GM12878 (cell line): ENCODE data around the gene SSBP1. TPM values are rescaled to one million over a fixed set of nuclear protein-coding genes. Genes with fewer than 3 reads are reported as not detected.

Experiments
- ATAC-seq: fragments of 200-7000 bp; cut with Tn5 transposase; 3 replicates; pipeline ENCODE4 v1.9.1; 2020; ENCODE audit warnings: mild to moderate bottlenecking, moderate library complexity
- BruUV-seq: library from RNA; stranded (reverse); fragments of 400-500 nt; replicated peaks from 2 replicates; lab custom pipeline; 2021; lab: Mats Ljungman, UMichigan
- CTCF ChIA-PET: fragments of 300-600 bp; sonication (Branson Sonifier 250); formaldehyde crosslinking; extraction: SDS; loops from one replicate; lab custom pipeline; 2021; ENCODE audit warnings: inconsistent platforms; lab: Yijun Ruan, JAX
- POLR2A ChIA-PET: fragments of 350-600 bp; formaldehyde crosslinking; extraction: SDS; loops from one replicate; lab custom pipeline; 2021; ENCODE audit warnings: inconsistent platforms; lab: Charles Lee
- RAD21 ChIA-PET: fragments of 300-600 bp; sonication (Branson Sonifier 250); formaldehyde crosslinking; loops from one replicate; lab custom pipeline; 2023; ENCODE audit warnings: antibody characterized with exemption; ENCODE audit not compliant: unreplicated experiment; lab: Charles Lee
- SMC1A ChIA-PET: fragments of 300-600 bp; sonication (Branson Sonifier 250); formaldehyde crosslinking; loops from one replicate; lab custom pipeline; 2023; ENCODE audit not compliant: unreplicated experiment, uncharacterized antibody; lab: Charles Lee
- DNase-seq: peaks from one replicate; pipeline ENCODE4 v3.0.0-alpha.2; 2011; ENCODE audit warnings: low read depth, low spot score
- FAIRE-seq: peaks from 3 replicates; lab custom pipeline; 2011; peaks lifted over from hg19 to GRCh38; lab: Jason Lieb, UNC
- H2AFZ ChIP-seq: 2 replicates; pipeline ENCODE4 v1.6.0; 2011; ENCODE audit warnings: low read depth, low read length, control low read depth; ENCODE audit not compliant: control insufficient read depth
- H3K27ac ChIP-seq: 2 replicates; pipeline ENCODE4 v1.5.1; 2011; ENCODE audit warnings: control low read depth; ENCODE audit not compliant: control insufficient read depth, insufficient read depth
- H3K27me3 ChIP-seq, 2 experiments: replicated peaks in 1 of 2; 2 replicates each; pipeline versions ENCODE4 v1.6.0 to v1.6.1; 2011; ENCODE audit warnings: low read length in 1 of 2; ENCODE audit not compliant: control insufficient read depth in 2 of 2, insufficient read depth in 2 of 2
- H3K36me3 ChIP-seq, 2 experiments: 2 replicates each; pipeline ENCODE4 v1.5.1; 2011; ENCODE audit warnings: low read length in 1 of 2; ENCODE audit not compliant: control insufficient read depth in 2 of 2, insufficient read depth in 2 of 2
- H3K4me1 ChIP-seq: 2 replicates; pipeline ENCODE4 v1.6.1; 2011; ENCODE audit warnings: mild to moderate bottlenecking, low read length, moderate library complexity, mixed read lengths; ENCODE audit not compliant: control insufficient read depth, insufficient read depth
- H3K4me2 ChIP-seq: 2 replicates; pipeline ENCODE4 v1.6.0; 2011; ENCODE audit warnings: control low read depth; ENCODE audit not compliant: control insufficient read depth, insufficient read depth
- H3K4me3 ChIP-seq: fragments of 200-600 bp; sonication (generic); 2 replicates; pipeline ENCODE4 v1.5.1; 2016
- H3K79me2 ChIP-seq: 2 replicates; pipeline ENCODE4 v1.6.0; 2011; ENCODE audit warnings: low read length; ENCODE audit not compliant: control insufficient read depth, insufficient read depth
- H3K9ac ChIP-seq: 2 replicates; pipeline ENCODE4 v1.8.0; 2011; ENCODE audit warnings: low read length, control low read depth, mixed read lengths; ENCODE audit not compliant: control insufficient read depth, insufficient read depth
- H3K9me3 ChIP-seq: replicated peaks from 3 replicates; pipeline ENCODE4 v1.5.1; 2011; ENCODE audit warnings: mild to moderate bottlenecking, low read length; ENCODE audit not compliant: control insufficient read depth, insufficient read depth
- H4K20me1 ChIP-seq: 2 replicates; pipeline ENCODE4 v1.6.0; 2011; ENCODE audit not compliant: control insufficient read depth, insufficient read depth
- EGR1 ChIP-seq, 2 experiments: IDR thresholded peaks; 1 replicate in 1 of 2; 2 replicates in 1 of 2; pipeline ENCODE4 v1.6.1; 2011 to 2012; ENCODE audit warnings: low read depth in 2 of 2, low read length in 2 of 2, borderline replicate concordance in 1 of 2, mild to moderate bottlenecking in 1 of 2, moderate library complexity in 1 of 2
- FOXM1 ChIP-seq: IDR thresholded peaks from 2 replicates; pipeline ENCODE4 v1.6.1; 2012; ENCODE audit warnings: low read depth, mild to moderate bottlenecking, inconsistent platforms, low read length, moderate library complexity
- IKZF1 ChIP-seq: fragments of 450-650 bp; conservative IDR thresholded peaks from 2 replicates; pipeline ENCODE4 v1.6.1; 2017; ENCODE audit warnings: antibody characterized with exemption, mild to moderate bottlenecking
- IRF4 ChIP-seq: IDR thresholded peaks from 2 replicates; pipeline ENCODE4 v1.6.1; 2011; ENCODE audit warnings: low read depth, low read length
- LARP7 ChIP-seq: fragments of 450-650 bp; IDR thresholded peaks from 2 replicates; pipeline ENCODE4 v1.6.1; 2017; ENCODE audit warnings: mild to moderate bottlenecking
- SRF ChIP-seq, 2 experiments: IDR thresholded peaks; 2 replicates each; pipeline ENCODE4 v1.6.1; 2011; ENCODE audit warnings: low read depth in 2 of 2, low read length in 2 of 2, mild to moderate bottlenecking in 1 of 2, moderate library complexity in 1 of 2
- STAT1 ChIP-seq: fragments of 450-650 bp; conservative IDR thresholded peaks from 2 replicates; pipeline ENCODE4 v1.6.1; 2014; ENCODE audit warnings: antibody characterized with exemption, mild to moderate bottlenecking
- TCF3 ChIP-seq: IDR thresholded peaks from 2 replicates; pipeline ENCODE4 v1.6.1; 2012; ENCODE audit warnings: low read depth, mild to moderate bottlenecking, low read length, borderline replicate concordance; ENCODE audit not compliant: insufficient read depth
- ZNF592 ChIP-seq: fragments of 450-650 bp; IDR thresholded peaks from 2 replicates; pipeline ENCODE4 v1.6.1; 2017; ENCODE audit warnings: mild to moderate bottlenecking, moderate library complexity
- WGBS: methylation state at CpG from one replicate; pipeline ENCODE4 v1.1.6; 2016; ENCODE audit warnings: low lambda C conversion rate; ENCODE audit not compliant: insufficient replicate concordance, insufficient coverage; ENCODE audit errors: missing lambda C conversion rate; 5-methylcytosine and 5-hydroxymethylcytosine counted together
- in situ Hi-C: fragments of 300-500 bp; cut with MboI; formaldehyde crosslinking; loops from 9 replicates; pipeline ENCODE4 v1.14.3; 2018; ENCODE audit warnings: mixed read lengths
- intact Hi-C: fragments of 100-400 bp; cut with micrococcal nuclease; formaldehyde crosslinking; loops from one replicate; pipeline ENCODE4 v1.14.2; 2022; ENCODE audit not compliant: unreplicated experiment
- polyA plus RNA-seq, 11 experiments: library from polyadenylated mRNA; depleted of rRNA in 4 of 11; unstranded in 6 of 11; stranded (reverse) in 5 of 11; fragments of >200 nt; fragmentation: Nextera tagmentation in 4 of 11; fragmentation: Illumina TruSeq in 1 of 11; extraction: Ambion mirVana in 4 of 11; extraction: Trizol in 1 of 11; gene quantifications; 1 replicate in 1 of 11; 2 replicates in 10 of 11; pipeline versions ENCODE4 v1.2.1 to v1.2.3, GENCODE V29; 2011 to 2016; ENCODE audit warnings: inconsistent platforms in 2 of 11, missing spikeins in 2 of 11, low read depth in 1 of 11
- total RNA-seq, 4 experiments: library from RNA; depleted of rRNA in 3 of 4; stranded (reverse); fragments of >200 nt in 3 of 4; fragmentation: Illumina TruSeq in 1 of 4; extraction: Trizol in 1 of 4; gene quantifications; 2 replicates each; pipeline versions ENCODE4 v1.2.1 to v1.2.3, GENCODE V29; 2013 to 2021
- TF ChIP-seq, protein P1 (sequence below): IDR thresholded peaks from 2 replicates; pipeline ENCODE4 v1.6.1; 2011; ENCODE audit warnings: low read depth, mild to moderate bottlenecking, low read length, moderate library complexity, borderline replicate concordance; ENCODE audit errors: extremely low read depth

The SSBP1 gene
- total and polyA plus RNA-seq, 10 of the 15 experiments (the other 5 are each of a cell fraction or from before 2014, with no cell fraction given) = 191 to 998 (median 418) TPM

DNA sequence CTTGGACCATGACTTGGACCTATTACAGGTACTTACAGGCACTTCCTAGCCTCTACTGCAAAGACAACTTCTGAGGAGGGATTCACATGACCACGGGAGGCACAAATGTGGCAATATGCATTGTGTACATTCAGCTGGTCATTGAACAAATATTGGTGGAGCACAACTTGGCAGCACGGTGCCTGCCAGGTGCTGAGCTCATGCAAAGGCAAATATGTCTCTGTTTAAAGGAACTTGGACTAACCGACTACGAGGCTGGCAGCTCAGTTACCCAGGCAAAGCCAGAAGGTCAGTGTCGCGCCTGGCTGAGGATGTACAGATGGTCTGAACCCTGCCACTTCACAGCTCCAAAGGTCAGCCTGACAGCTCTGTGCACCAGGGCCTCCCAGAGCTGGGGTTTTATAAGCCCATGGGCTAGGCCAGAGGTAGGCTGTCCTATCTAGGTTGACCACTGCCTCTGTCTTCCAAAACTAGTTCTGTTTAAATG is 42.3 kb upstream of the SSBP1 start:
- SMC1A ChIA-PET = interaction anchor here (0.8 to 2.0 kb wide), 10 partner anchors 10 to 88 kb away, joined by 3 to 6 read pairs (median 4); partner anchors contain the start of genes SSBP1 and WEE2
- no peak overlapping the region for H2AFZ ChIP-seq
- BruUV-seq = no TSS peak
- H3K9ac ChIP-seq = no peak overlapping the region
- in situ Hi-C loops = no loop called here
- DNase-seq = no peak
- intact Hi-C loops = no loop called here
- no peak overlapping the region for H3K4me3 ChIP-seq
- no peak for TF ChIP-seq IRF4
- TF ChIP-seq TCF3 = no peak
- TF ChIP-seq EGR1 (IDR thresholded peaks at IDR 0.05; ENCODE audit: borderline replicate concordance in 1 of 2, low read depth in 2 of 2, low read length in 2 of 2) = no peak
- TF ChIP-seq, all 136 proteins: peak for 0
- Histone ChIP-seq H3K27me3 (no peaks in the 10 kb centered on the region), H3K4me2 (no peak overlapping the region), H4K20me1 (no peaks in the 10 kb centered on the region), H3K4me1 (no peaks in the 10 kb centered on the region), H3K79me2 (peaks cover 32% of the 10 kb centered on the region), H3K9me3 (no peaks in the 10 kb centered on the region), H3K27ac (no peak overlapping the region), H3K36me3 (no peaks in the 10 kb centered on the region)
- FAIRE-seq = no peak
- ChIA-PET RAD21 (interaction anchor here (1.2 kb wide), 1 partner anchor 47 kb away, joined by 5 read pairs; no protein-coding TSS in a partner anchor), CTCF (interaction anchor here (1.1 to 2.5 kb wide), 4 partner anchors 10 to 90 kb away, joined by 5 to 11 read pairs (median 6); partner anchors contain the start of gene SSBP1), POLR2A (no interaction called here)
- peak; percentile 57 for ATAC-seq
- WGBS = 42% methylated on average over 6 of the region's 6 CpGs

- intact Hi-C loops = no loop called here
- no peaks in the 10 kb centered on the region for H3K27me3 ChIP-seq
- no peak overlapping the region for H3K9ac ChIP-seq
- POLR2A ChIA-PET = no interaction called here
- no peaks in the 10 kb centered on the region for H3K36me3 ChIP-seq
- no peak overlapping the region for H3K27ac ChIP-seq
- no peak for ATAC-seq
- in situ Hi-C loops = no loop called here
- BruUV-seq = no TSS peak
- TF ChIP-seq FOXM1 = no peak
- TF ChIP-seq IKZF1 = no peak
- TF ChIP-seq SRF (IDR thresholded peaks at IDR 0.05; ENCODE audit: low read depth in 2 of 2, low read length in 2 of 2) = no peak
- TF ChIP-seq, protein P1, sequence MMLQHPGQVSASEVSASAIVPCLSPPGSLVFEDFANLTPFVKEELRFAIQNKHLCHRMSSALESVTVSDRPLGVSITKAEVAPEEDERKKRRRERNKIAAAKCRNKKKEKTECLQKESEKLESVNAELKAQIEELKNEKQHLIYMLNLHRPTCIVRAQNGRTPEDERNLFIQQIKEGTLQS = no peak
- no peak for TF ChIP-seq ZNF592
- no peak for TF ChIP-seq STAT1
- TF ChIP-seq LARP7 = no peak
- no peak for FAIRE-seq
- no peaks in the 10 kb centered on the region for H3K4me1 ChIP-seq
- peaks cover 34% of the 10 kb centered on the region for H3K79me2 ChIP-seq
- no peak overlapping the region for H3K4me2 ChIP-seq
- RAD21 ChIA-PET = interaction anchor here (1.2 kb wide), 1 partner anchor 47 kb away, joined by 5 read pairs; no protein-coding TSS in a partner anchor
- H3K4me3 ChIP-seq = no peak overlapping the region
- SMC1A ChIA-PET = interaction anchor here (0.8 to 2.0 kb wide), 10 partner anchors 9 to 88 kb away, joined by 3 to 6 read pairs (median 4); partner anchors contain the start of genes SSBP1 and WEE2
- no peak overlapping the region for H2AFZ ChIP-seq
- no peaks in the 10 kb centered on the region for H4K20me1 ChIP-seq
- H3K9me3 ChIP-seq = no peaks in the 10 kb centered on the region
- DNase-seq = no peak
- CTCF ChIA-PET = interaction anchor here (1.1 to 2.5 kb wide), 4 partner anchors 11 to 90 kb away, joined by 5 to 11 read pairs (median 6); partner anchors contain the start of gene SSBP1
- 73% methylated on average over 2 of the region's 2 CpGs for WGBS
Measured at GRCh38 chr7:141696348-141696747, 41.8 kb upstream of the SSBP1 start.
